GM12878 (cell line): ENCODE measurements around the gene PLAC9.

Experiments used
- ATF7 ChIP-seq: fragments of 450-650 bp; IDR thresholded peaks from 2 replicates; pipeline ENCODE4 v1.6.1; 2016; ENCODE audit warnings: low read depth, mild to moderate bottlenecking
- CTCF ChIP-seq, 3 experiments: IDR thresholded peaks in 2 of 3; conservative IDR thresholded peaks in 1 of 3; 2 replicates each; pipeline ENCODE4 v1.5.1; 2011; ENCODE audit warnings: low read depth in 3 of 3, low read length in 3 of 3, mild to moderate bottlenecking in 3 of 3, control low read depth in 2 of 3, moderate library complexity in 2 of 3, inconsistent platforms in 1 of 3, mixed read lengths in 1 of 3; ENCODE audit not compliant: control insufficient read depth in 2 of 3, insufficient read depth in 1 of 3; ENCODE audit errors: extremely low read depth in 1 of 3
- E4F1 ChIP-seq: fragments of 450-650 bp; IDR thresholded peaks from 2 replicates; pipeline ENCODE4 v1.6.1; 2018; ENCODE audit warnings: borderline replicate concordance, mild to moderate bottlenecking; ENCODE audit not compliant: partially characterized antibody
- ETV6 ChIP-seq, 2 experiments: fragments of 450-650 bp in 1 of 2; IDR thresholded peaks in 1 of 2; conservative IDR thresholded peaks in 1 of 2; 2 replicates each; pipeline ENCODE4 v1.6.1; 2014; ENCODE audit warnings: antibody characterized with exemption in 1 of 2, borderline replicate concordance in 1 of 2, low read depth in 1 of 2, mild to moderate bottlenecking in 1 of 2, moderate library complexity in 1 of 2

DNA sequence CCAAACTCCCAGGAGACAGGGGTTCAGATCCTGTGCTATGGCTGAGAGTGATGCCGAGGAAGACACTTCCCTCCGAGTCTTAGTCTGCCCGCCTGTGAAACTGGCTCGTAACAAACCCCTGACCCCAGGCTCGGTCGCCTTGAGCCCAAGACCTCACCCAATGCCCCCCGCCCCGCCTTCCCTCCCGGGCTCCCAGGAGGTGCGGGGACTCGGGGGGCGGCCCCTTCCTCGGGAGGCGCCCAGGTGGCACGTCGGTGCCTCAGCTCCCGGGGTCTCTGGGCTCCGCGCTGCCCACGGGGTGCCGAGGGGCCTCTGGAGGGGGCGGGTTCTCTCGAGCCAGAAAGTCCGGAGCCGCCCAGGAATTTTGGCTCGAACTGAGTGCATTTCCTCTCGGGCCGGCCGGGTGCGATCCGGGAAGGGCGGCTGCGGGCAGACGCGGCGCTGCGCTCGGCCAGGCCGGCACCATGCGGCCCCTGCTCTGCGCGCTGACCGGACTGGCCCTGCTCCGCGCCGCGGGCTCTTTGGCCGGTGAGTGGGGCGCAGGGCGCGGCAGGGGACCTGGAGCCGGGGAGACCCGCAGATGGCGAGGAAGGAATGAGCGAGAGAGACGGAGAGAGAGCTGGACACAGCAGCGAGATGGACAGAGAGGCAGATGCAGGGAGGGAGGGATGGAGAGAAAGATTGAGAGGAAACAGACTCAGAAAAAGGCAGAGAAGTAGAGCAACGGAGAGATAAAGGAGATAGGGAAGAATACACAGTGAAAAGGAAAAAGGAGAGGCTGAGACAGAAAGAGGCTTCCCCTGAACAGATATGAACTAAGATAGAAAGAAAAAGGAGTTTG lies at the start of gene PLAC9:
- TF ChIP-seq ATF7 (no peak), E4F1 (no peak), CTCF (IDR thresholded peaks at IDR 0.05 in 2 of 3, conservative IDR thresholded peaks at IDR 0.05 in 1 of 3; ENCODE audit: control insufficient read depth in 2 of 3, extremely low read depth in 1 of 3, insufficient read depth in 1 of 3, low read depth in 3 of 3, low read length in 3 of 3) (no peak), ETV6 (conservative IDR thresholded peaks at IDR 0.05 in 1 of 2, IDR thresholded peaks at IDR 0.05 in 1 of 2; ENCODE audit: borderline replicate concordance in 1 of 2, low read depth in 1 of 2) (no peak)
